OCI-LY3 (cell line): Measurements from ENCODE around the gene CYP11A1.

Experiments
- H2AFZ ChIP-seq: fragments of 200-600, 300-600 bp; shearing (Covaris generic); 2 replicates; pipeline ENCODE4 v1.6.0; 2014; ENCODE audit warnings: antibody characterized with exemption, low read depth, low read length
- H3K27ac ChIP-seq: fragments of 200-600, 300-600 bp; sonication (generic); 2 replicates; pipeline ENCODE4 v1.5.1; 2014; ENCODE audit warnings: mild to moderate bottlenecking, low read length, moderate library complexity, mixed read lengths
- H3K27me3 ChIP-seq: fragments of 200-600, 300-600 bp; sonication (generic); 2 replicates; pipeline ENCODE4 v1.6.1; 2014; ENCODE audit warnings: low read depth, low read length, mixed read lengths
- H3K36me3 ChIP-seq: fragments of 200-600, 300-600 bp; sonication (generic); replicated peaks from 2 replicates; pipeline ENCODE3; 2014; ENCODE audit warnings: low read depth, low read length, mixed read lengths
- H3K4me1 ChIP-seq: fragments of 300-600, 200-600 bp; sonication (generic); 2 replicates; pipeline ENCODE4 v1.6.1; 2014; ENCODE audit warnings: low read length, mixed read lengths
- H3K4me2 ChIP-seq: fragments of 200-600, 300-600 bp; sonication (generic); 2 replicates; pipeline ENCODE4 v1.6.1; 2014; ENCODE audit warnings: low read length, mixed read lengths
- H3K4me3 ChIP-seq: fragments of 300-600, 200-600 bp; sonication (generic); 2 replicates; pipeline ENCODE4 v1.5.1; 2014; ENCODE audit warnings: antibody characterized with exemption, mild to moderate bottlenecking, low read length, moderate library complexity
- H3K79me2 ChIP-seq: fragments of 300-600, 200-600 bp; shearing (Covaris generic); 2 replicates; pipeline ENCODE4 v1.6.1; 2014; ENCODE audit warnings: mild to moderate bottlenecking, low read length, mixed read lengths
- H3K9ac ChIP-seq: fragments of 300-600, 200-600 bp; shearing (Covaris generic); 2 replicates; pipeline ENCODE4 v1.6.0; 2014; ENCODE audit warnings: mild to moderate bottlenecking, low read length, moderate library complexity
- H3K9me3 ChIP-seq: fragments of 200-600, 300-600 bp; shearing (Covaris generic); 2 replicates; pipeline ENCODE4 v1.6.1; 2014; ENCODE audit warnings: low read length, mixed read lengths; ENCODE audit not compliant: insufficient read depth
- H4K20me1 ChIP-seq: fragments of 200-600, 300-600 bp; sonication (generic); 2 replicates; pipeline ENCODE4 v1.6.1; 2016; ENCODE audit warnings: low read length, mixed read lengths; ENCODE audit not compliant: insufficient read depth
- CTCF ChIP-seq: fragments of 200-600, 300-600 bp; sonication (generic); IDR thresholded peaks from 2 replicates; pipeline ENCODE4 v1.5.1; 2014; ENCODE audit warnings: antibody characterized with exemption, low read length, low read depth
- EZH2phosphoT487 ChIP-seq: fragments of 200-600 bp; shearing (Covaris generic); IDR thresholded peaks from 2 replicates; pipeline ENCODE4 v1.6.1; 2018; ENCODE audit warnings: antibody characterized with exemption, mixed run types, low read depth

The CYP11A1 gene

GRCh38 chr15:74396146-74396438 is 28.6 kb upstream of the CYP11A1 start:
- peaks cover 33% of the 10 kb centered on the region for H3K79me2 ChIP-seq

GRCh38 chr15:74395319-74396145 is 28.1 kb upstream of the CYP11A1 start:
- Histone ChIP-seq H2AFZ (no peak overlapping the region), H3K4me1 (peaks cover 99% of the 10 kb centered on the region), H4K20me1 (no peaks in the 10 kb centered on the region), H3K27me3 (no peaks in the 10 kb centered on the region), H3K4me3 (peak overlapping the region; percentile 40), H3K79me2 (peaks cover 32% of the 10 kb centered on the region), H3K27ac (peak overlapping the region; percentile 95), H3K36me3 (peaks cover 5% of the 10 kb centered on the region), H3K9ac (peak overlapping the region; percentile 88), H3K4me2 (peak overlapping the region; percentile 75), H3K9me3 (no peaks in the 10 kb centered on the region)
- TF ChIP-seq EZH2phosphoT487 (no peak), CTCF (no peak)

More at GRCh38 chr15:74396146-74396438, 28.6 kb upstream of the CYP11A1 start:
- Histone ChIP-seq H3K4me3 (peak overlapping the region; percentile 40), H3K4me2 (peak overlapping the region; percentile 75), H3K27me3 (no peaks in the 10 kb centered on the region), H3K27ac (peak overlapping the region; percentile 95), H3K9me3 (no peaks in the 10 kb centered on the region), H2AFZ (no peak overlapping the region), H3K9ac (peak overlapping the region; percentile 88), H4K20me1 (no peaks in the 10 kb centered on the region), H3K4me1 (peaks cover 99% of the 10 kb centered on the region), H3K36me3 (peaks cover 5% of the 10 kb centered on the region)
- TF ChIP-seq EZH2phosphoT487 (no peak), CTCF (no peak)

GRCh38 chr15:74394090-74394846 is 26.8 kb upstream of the CYP11A1 start:
- Histone ChIP-seq H3K36me3 (peaks cover 5% of the 10 kb centered on the region), H3K79me2 (peaks cover 23% of the 10 kb centered on the region), H3K9me3 (no peaks in the 10 kb centered on the region), H3K27ac (peak overlapping the region; percentile 95), H3K4me3 (no peak overlapping the region), H3K9ac (peak overlapping the region; percentile 88), H4K20me1 (no peaks in the 10 kb centered on the region), H3K4me2 (peak overlapping the region; percentile 75), H3K4me1 (peaks cover 98% of the 10 kb centered on the region), H2AFZ (no peak overlapping the region), H3K27me3 (no peaks in the 10 kb centered on the region)
- no peak for TF ChIP-seq CTCF
- no peak for TF ChIP-seq EZH2phosphoT487

GRCh38 chr15:74393423-74393822 is 26.0 kb upstream of the CYP11A1 start:
- Histone ChIP-seq H3K4me3 (no peak overlapping the region), H4K20me1 (no peaks in the 10 kb centered on the region), H3K4me2 (peak overlapping the region; percentile 75; the same call in 1 of the 2 replicates), H3K4me1 (peaks cover 98% of the 10 kb centered on the region), H3K36me3 (peaks cover 1% of the 10 kb centered on the region), H3K27me3 (no peaks in the 10 kb centered on the region), H3K79me2 (peaks cover 18% of the 10 kb centered on the region), H2AFZ (no peak overlapping the region), H3K9me3 (no peaks in the 10 kb centered on the region), H3K27ac (peak overlapping the region; percentile 95), H3K9ac (peak overlapping the region; percentile 88; the same call in 1 of the 2 replicates)
- TF ChIP-seq CTCF (no peak), EZH2phosphoT487 (no peak)
